ENCODE results near the gene SEMA4A. TPM values are rescaled to one million over a fixed set of nuclear protein-coding genes. Genes with fewer than 3 reads are reported as not detected.

SEMA4A gene
- total and polyA plus RNA-seq, 9 of the 15 experiments (the other 6 are each of a cell fraction or from before 2014, with no cell fraction given) = 0.04 to 1.7 (median 0.45) TPM

- TF ChIP-seq ZNF609 (CRISPR knock-in tag; IDR thresholded peaks at IDR 0.05; ENCODE audit: borderline replicate concordance) (no peak), FOSL1 (tag; conservative IDR thresholded peaks at IDR 0.05) (0 out of 2 replicates have a peak, but pooled peaks have one; percentile 2), ZNF23 (CRISPR knock-in tag; IDR thresholded peaks at IDR 0.05) (no peak), PRPF4 (IDR thresholded peaks at IDR 0.05; ENCODE audit: insufficient read depth, low read depth, low read length, poor library complexity, severe bottlenecking) (no peak), HOMEZ (CRISPR knock-in tag; IDR thresholded peaks at IDR 0.05) (no peak), ZNF780A (CRISPR knock-in tag; IDR thresholded peaks at IDR 0.05) (no peak), PCBP1 (IDR thresholded peaks at IDR 0.05; ENCODE audit: low read depth, low read length, poor library complexity, severe bottlenecking) (no peak), ZBTB7A (IDR thresholded peaks at IDR 0.05; ENCODE audit: borderline replicate concordance, control insufficient read depth, low read depth, low read length) (no peak), CAMTA2 (CRISPR knock-in tag; conservative IDR thresholded peaks at IDR 0.05) (no peak), CTBP1 (IDR thresholded peaks at IDR 0.05; ENCODE audit: borderline replicate concordance) (peak; percentile 14; the same call in 1 of the 2 replicates), E2F1 (CRISPR knock-in tag; IDR thresholded peaks at IDR 0.05) (no peak), ZNF436 (CRISPR knock-in tag; IDR thresholded peaks at IDR 0.05) (no peak), SAFB (IDR thresholded peaks at IDR 0.05; ENCODE audit: borderline replicate concordance, low read depth, low read length) (no peak), POLR2B (IDR thresholded peaks at IDR 0.05; ENCODE audit: low read depth, partially characterized antibody) (no peak)
- TF ChIP-seq, protein P1, sequence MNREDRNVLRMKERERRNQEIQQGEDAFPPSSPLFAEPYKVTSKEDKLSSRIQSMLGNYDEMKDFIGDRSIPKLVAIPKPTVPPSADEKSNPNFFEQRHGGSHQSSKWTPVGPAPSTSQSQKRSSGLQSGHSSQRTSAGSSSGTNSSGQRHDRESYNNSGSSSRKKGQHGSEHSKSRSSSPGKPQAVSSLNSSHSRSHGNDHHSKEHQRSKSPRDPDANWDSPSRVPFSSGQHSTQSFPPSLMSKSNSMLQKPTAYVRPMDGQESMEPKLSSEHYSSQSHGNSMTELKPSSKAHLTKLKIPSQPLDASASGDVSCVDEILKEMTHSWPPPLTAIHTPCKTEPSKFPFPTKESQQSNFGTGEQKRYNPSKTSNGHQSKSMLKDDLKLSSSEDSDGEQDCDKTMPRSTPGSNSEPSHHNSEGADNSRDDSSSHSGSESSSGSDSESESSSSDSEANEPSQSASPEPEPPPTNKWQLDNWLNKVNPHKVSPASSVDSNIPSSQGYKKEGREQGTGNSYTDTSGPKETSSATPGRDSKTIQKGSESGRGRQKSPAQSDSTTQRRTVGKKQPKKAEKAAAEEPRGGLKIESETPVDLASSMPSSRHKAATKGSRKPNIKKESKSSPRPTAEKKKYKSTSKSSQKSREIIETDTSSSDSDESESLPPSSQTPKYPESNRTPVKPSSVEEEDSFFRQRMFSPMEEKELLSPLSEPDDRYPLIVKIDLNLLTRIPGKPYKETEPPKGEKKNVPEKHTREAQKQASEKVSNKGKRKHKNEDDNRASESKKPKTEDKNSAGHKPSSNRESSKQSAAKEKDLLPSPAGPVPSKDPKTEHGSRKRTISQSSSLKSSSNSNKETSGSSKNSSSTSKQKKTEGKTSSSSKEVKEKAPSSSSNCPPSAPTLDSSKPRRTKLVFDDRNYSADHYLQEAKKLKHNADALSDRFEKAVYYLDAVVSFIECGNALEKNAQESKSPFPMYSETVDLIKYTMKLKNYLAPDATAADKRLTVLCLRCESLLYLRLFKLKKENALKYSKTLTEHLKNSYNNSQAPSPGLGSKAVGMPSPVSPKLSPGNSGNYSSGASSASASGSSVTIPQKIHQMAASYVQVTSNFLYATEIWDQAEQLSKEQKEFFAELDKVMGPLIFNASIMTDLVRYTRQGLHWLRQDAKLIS (CRISPR knock-in tag; IDR thresholded peaks at IDR 0.05) = 0 out of 2 replicates have a peak, but pooled peaks have one; percentile 3
Measured at GRCh38 chr1:156160000-156160742, 6.8 kb downstream of the SEMA4A start (continued).
